T-helper 2 cell (primary cell): ENCODE data around the gene CCR9.
"Not testable (repeated sequence)": the region's sequence is repeated elsewhere in the genome, so short reads cannot be mapped to it uniquely, and the experiment has no call there.

ENCODE experiments used
- DNase-seq, 5 experiments: peaks; one replicate each; pipeline versions ENCODE4 v3.0.0 to v3.0.0-alpha.2; 2012 to 2022
- total RNA-seq, 2 donors: gene quantifications; one replicate each; lab custom pipeline; 2026; lab: John Stamatoyannopoulos, UW

CCR9 gene
- 0.94 to 5.6 reads per million in 2 donors for total RNA-seq

DNA sequence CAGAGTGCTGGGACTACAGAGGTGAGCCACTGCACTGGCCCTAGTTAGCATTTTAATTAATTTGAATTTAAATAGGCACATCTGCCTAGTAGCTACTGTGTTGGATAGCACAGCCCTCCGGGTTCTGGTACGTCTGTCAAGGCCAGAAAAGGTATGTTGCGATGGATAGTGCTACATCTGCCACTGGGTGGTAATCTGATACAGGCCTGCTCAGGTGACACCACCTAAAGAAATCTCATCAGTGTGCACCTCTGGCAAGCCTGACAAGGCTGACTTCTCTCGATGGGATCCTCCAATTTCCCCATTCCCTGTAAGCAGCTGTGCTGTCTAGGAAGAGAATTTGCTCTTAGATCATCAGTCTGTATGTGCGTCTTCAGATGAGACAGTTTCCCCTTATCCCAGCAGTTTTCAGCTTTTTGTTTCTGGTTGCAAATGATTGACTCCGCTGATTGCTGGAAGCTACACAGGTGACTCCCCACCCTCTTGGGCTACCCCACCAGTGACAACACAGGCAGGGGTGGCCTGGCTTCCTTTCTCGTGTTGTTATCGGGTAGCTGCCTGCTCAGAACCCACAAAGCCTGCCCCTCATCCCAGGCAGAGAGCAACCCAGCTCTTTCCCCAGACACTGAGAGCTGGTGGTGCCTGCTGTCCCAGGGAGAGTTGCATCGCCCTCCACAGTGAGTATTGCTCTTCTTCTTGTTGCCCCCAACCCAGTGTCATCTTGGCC is at the start of gene CCR9:
TSS of gene CCR9 (plus strand) at position 565 of the 727 bp plus-strand sequence. CDS start 8,391 bp downstream, outside the sequence.
- no peak for DNase-seq

GRCh38 chr3:45838466-45838865 is 47.9 kb upstream of the CCR9 start:
- no peak for DNase-seq

DNA sequence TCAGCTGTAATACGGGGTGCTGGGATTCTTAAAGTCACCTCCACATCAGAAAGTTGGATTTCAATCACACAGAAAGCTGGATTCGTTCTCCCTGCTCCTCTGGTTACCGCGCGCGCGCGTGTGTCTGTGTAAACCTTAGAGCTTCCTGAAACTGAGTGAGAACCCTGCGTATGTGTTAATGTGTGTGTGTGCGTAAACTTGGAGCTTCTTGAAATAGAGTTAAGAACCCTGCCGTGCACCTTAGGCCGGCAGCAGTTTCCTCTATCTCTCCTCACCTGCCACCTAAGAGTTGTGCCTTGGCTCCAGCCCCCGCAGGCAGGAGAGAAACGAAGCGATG is 45.0 kb upstream of the CCR9 start:
- peak in 1 of 5 experiments; percentile 52 for DNase-seq

- peak; percentile 46 to 93 (median 79) for DNase-seq
These were observed 44.4 kb upstream of the CCR9 start, which contains the start of gene LZTFL1 for GRCh38 chr3:45841757-45842491. Gene LZTFL1, minus strand, starts transcription at chr3:45842119. Its CDS starts 128 bp downstream, at chr3:45841991.

- no peak for DNase-seq
These were observed 43.3 kb upstream of the CCR9 start for GRCh38 chr3:45842851-45843625.

DNA sequence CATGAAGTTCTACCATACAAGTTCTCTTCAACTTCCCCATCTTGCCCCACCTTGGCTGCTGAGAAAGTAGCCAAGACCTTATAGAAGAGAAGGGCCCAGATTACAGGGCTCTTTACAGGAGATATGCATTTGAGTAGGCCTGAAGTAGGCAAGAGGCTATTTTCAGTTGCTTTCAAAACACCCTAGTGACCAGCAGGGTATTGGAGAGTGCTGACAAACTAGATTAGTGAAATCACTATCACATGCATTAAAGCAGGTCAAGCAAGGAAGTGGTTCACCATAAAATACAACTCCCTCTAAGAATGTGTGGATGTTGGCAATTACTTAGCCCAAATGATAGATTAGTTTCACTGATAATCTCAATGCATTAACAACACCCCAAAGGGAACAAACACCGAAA is 41.7 kb upstream of the CCR9 start:
- DNase-seq, result no peak

GRCh38 chr3:45848392-45848791 is 38.0 kb upstream of the CCR9 start:
- DNase-seq, result no peak

- no peak for DNase-seq
These were observed 33.5 kb upstream of the CCR9 start for GRCh38 chr3:45852828-45853227.

DNA sequence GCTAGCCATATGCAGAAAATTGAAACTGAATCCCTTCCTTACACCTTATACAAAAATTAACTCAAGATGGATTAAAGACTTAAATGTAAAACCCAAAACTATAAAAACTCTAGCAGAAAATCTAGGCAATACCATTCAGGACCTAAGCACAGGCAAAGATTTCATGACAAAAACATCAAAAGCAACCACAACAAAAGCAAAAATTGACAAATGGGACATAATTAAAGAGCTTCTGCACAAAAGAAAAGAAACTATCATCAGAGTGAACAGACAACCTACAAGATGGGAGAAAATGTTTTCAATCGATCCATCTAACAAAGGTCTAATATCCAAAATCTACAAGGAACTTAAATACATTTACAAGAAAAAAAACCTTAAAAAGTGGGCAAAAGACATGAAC is 30.0 kb upstream of the CCR9 start:
- not testable (repeated sequence) for DNase-seq

DNA sequence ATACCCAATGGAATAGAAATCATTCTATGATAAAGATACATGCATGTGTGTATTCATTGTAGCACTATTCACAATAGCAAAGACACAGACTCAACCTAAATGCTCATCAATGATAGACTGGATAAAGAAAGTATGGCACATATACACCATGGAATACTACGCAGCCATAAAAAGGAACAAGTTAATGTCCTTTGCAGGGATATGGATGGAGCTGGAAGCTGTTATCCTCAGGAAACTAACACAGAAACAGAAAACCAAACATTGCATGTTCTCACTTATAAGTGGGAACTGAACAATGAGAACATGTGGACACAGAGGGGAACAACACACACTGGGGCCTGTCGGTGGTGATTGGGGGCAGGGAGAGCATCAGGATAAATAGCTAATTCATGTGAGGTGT is 29.3 kb upstream of the CCR9 start:
- DNase-seq, result not testable (repeated sequence)

DNA sequence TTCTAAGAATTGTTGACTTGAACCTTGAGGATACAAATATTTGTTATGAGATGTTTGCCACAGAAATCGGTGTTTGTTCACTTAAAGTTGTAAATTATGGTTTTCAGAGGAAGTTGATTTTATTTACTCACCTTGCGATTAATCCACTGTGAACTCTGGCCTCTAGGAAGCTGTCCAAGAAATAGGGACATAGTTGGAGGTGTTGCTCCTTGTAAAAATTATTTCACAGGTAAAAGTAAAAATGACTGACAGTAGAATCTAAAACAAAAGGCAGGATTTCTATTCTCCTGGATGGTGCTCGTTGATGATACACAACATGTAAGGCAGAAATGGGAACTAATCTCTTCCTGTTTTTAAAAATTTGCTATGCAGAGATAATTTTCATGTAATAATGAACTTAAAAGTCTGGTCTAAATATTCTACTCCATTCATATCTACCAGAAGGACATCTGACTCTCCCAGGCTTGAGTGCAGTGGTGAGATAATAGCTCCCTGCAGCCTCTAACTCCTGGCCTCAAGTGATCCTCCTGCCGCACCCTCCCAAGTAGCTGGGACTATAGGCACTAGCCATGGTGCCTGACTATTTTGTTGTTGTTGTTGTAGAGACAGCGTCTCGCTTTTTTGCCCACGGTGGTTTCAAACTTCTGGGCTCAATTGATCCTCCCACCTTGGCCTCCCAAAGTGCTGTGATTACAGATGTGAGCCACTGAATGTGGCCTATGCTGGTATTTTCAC is 27.4 kb upstream of the CCR9 start:
- no peak for DNase-seq

DNA sequence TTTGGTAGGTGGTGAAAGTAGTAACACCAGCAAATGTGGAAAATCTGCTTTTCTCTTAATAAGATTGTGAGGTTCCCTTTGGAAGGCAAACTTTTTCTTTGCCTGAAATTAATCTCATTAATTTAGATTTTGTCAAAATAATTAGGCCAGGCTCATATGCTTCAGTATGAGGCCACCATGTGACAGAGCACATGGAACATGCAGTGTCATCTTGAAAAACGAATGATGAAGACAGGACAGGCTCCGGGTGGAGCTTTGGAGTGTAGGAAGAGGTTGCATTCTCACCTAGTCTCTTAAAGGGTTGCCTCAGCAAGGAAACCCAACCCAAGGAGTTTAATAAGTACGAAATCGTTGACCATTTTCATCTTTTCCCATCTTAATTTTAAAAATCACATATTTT is 25.9 kb upstream of the CCR9 start:
- no peak for DNase-seq

DNA sequence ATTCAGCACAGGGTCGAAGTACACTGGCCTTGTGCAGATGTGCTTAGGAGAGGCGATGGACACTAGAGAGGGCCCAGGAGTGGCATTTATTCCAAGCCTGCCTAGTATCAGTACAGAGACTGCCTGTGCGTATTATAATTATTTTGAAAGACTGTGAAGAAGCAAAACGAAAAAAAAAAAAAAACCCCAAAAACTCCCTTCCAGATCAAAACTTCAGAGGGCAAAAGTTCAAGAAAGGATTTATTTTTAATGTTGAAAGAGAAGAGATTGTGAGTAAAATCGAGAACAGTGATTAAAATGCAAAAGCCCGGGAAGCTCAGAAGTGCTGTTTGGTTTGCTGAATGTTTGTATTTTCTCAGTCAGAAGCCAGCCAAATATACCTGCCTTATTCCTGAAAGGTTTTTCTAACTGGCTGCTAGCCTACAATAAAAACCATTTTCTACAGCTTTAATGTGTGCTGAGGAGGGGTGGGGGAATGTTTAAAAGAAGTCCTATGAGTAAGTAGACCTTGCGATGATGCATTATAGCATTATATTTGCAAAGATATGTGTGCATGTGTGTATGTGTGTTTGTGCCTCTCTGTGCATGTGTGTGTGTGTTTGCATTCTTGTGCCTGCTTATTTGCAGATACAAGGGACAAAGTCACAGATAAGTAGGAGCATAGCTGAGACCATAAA is 25.2 kb upstream of the CCR9 start:
- peak in 1 of 5 experiments; percentile 33 for DNase-seq

DNA sequence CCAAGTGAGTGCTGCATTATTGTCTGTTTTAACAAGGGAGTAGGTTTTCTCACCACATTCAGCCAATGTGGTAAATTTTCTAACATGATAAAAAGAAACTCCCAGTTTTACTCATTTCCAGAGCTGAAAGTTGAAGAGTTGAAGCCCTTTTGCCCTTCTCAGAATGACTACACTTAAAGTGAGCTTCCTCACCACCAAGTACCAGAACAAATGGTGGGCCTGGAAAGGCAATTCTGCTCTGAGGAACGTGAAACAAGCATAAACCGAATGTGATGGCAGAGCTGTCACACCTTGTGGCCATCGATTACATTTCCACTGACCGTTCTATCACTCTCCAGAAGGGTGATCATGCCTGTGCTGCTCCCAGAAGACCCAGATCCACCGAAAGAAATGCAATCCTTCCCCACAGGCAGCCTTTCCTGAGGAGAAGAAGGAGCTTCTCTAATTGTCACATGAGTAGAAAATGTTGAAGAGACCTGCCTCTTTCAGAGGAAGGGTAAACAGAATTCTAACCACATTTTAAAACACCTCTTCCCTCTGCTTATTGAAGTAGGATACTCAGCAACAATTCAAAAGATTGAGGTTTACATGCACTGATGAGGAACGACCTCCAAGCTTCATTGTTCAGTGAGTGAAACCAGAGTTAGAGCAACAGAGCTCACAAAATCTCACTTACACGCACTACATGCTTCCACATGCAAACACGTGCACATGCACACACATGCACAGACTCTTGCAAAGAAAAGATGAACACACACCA is 21.4 kb upstream of the CCR9 start:
- DNase-seq, result peak in 1 of 5 experiments; percentile 64

- no peak for DNase-seq
These were observed 20.8 kb upstream of the CCR9 start for GRCh38 chr3:45865563-45865962.

DNA sequence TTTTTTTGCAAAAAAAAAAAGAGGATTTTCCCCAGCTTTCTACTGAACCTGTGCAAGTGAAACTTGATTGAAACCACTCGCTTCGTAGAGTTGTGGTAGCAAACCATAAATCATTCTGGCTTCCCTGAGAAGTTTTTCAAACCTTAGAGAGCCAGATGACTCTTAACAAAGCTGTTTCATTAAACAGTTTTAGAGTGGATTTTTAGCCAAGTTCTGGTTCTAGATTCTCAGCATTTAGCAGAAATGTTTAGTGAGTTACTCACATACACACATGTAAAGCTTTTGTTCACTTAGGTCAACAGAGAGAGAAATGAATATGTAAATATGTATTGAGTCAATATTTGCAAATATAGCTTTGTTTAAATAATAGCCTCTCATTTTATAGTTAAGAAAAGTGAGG is 18.1 kb upstream of the CCR9 start:
- DNase-seq, result no peak

GRCh38 chr3:45868650-45869049 is 17.7 kb upstream of the CCR9 start:
- DNase-seq, result no peak

- DNase-seq, result no peak
These were observed 16.7 kb upstream of the CCR9 start for GRCh38 chr3:45869638-45870037.

- DNase-seq, result peak; percentile 18 to 94 (median 65)
These were observed 16.2 kb upstream of the CCR9 start for GRCh38 chr3:45870099-45870498.

- no peak for DNase-seq
These were observed 14.6 kb upstream of the CCR9 start for GRCh38 chr3:45871780-45872179.

- no peak for DNase-seq
These were observed 13.8 kb upstream of the CCR9 start for GRCh38 chr3:45872569-45872968.
